B cell (primary cell): ENCODE results near the gene GAREM1. TPM values are rescaled to one million over a fixed set of nuclear protein-coding genes. Genes with fewer than 3 reads are reported as not detected.

ENCODE experiments used
- ATAC-seq: fragments of 200-7000 bp; cut with Tn5 transposase; one replicate; pipeline ENCODE4 v1.10.0; 2021; ENCODE audit warnings: low read depth, mild to moderate bottlenecking, moderate number of reproducible peaks, moderate library complexity
- CTCF ChIA-PET: fragments of 350-600 bp; sonication (Branson Sonifier 250); formaldehyde crosslinking; loops from one replicate; lab custom pipeline; 2021; ENCODE audit warnings: antibody characterized with exemption, inconsistent platforms; lab: Charles Lee
- POLR2A ChIA-PET: fragments of 350-600 bp; sonication (Branson Sonifier 250); formaldehyde crosslinking; loops from one replicate; lab custom pipeline; 2021; ENCODE audit warnings: antibody characterized with exemption; lab: Charles Lee
- DNase-seq: peaks from one replicate; pipeline ENCODE4 v3.0.0; 2013
- H2AFZ ChIP-seq: 2 replicates; pipeline ENCODE4 v1.6.1; 2012; ENCODE audit warnings: mild to moderate bottlenecking, low read depth, low read length; ENCODE audit not compliant: insufficient read depth, poor library complexity, severe bottlenecking
- H3K27ac ChIP-seq, 2 donors: 1 replicate in 1 of 2; 2 replicates in 1 of 2; pipeline ENCODE4 v1.5.1; 2012 to 2013; ENCODE audit warnings: low read length in 2 of 2, mild to moderate bottlenecking in 2 of 2, moderate library complexity in 1 of 2
- H3K27me3 ChIP-seq, 4 experiments: fragments of 200-600 bp in 1 of 4; sonication (generic) in 1 of 4; replicated peaks in 1 of 4; 1 replicate in 2 of 4; 2 replicates in 2 of 4; pipeline versions ENCODE4 v1.6.1 to v1.7.0; 2013 to 2016; ENCODE audit warnings: low read length in 3 of 4, mild to moderate bottlenecking in 2 of 4, mixed read lengths in 1 of 4, moderate library complexity in 1 of 4; ENCODE audit not compliant: insufficient read depth in 4 of 4, control insufficient read depth in 3 of 4; ENCODE audit errors: control extremely low read depth in 1 of 4
- H3K36me3 ChIP-seq, 2 experiments: replicated peaks in 1 of 2; 1 replicate in 1 of 2; 2 replicates in 1 of 2; pipeline versions ENCODE4 v1.6.1 to v1.7.1; 2013; ENCODE audit warnings: low read length in 1 of 2; ENCODE audit not compliant: insufficient read depth in 2 of 2, control insufficient read depth in 1 of 2; ENCODE audit errors: control extremely low read depth in 1 of 2, extremely low read depth in 1 of 2
- H3K4me1 ChIP-seq, 2 donors: fragments of 200-600 bp in 1 of 2; sonication (generic) in 1 of 2; 1 replicate in 1 of 2; 2 replicates in 1 of 2; pipeline versions ENCODE4 v1.5.1 to v1.6.1; 2013 to 2017; ENCODE audit warnings: low read length in 2 of 2; ENCODE audit not compliant: control insufficient read depth in 2 of 2, insufficient read depth in 2 of 2
- H3K4me2 ChIP-seq: replicated peaks from 2 replicates; pipeline ENCODE3; 2012; ENCODE audit warnings: mild to moderate bottlenecking, low read depth, low read length; ENCODE audit not compliant: poor library complexity, severe bottlenecking
- H3K4me3 ChIP-seq, 5 experiments: fragments of 200-600 bp in 1 of 5; sonication (generic) in 1 of 5; 1 replicate in 3 of 5; 2 replicates in 2 of 5; pipeline versions ENCODE4 v1.5.1 to v1.7.0; 2011 to 2016; ENCODE audit warnings: low read length in 4 of 5, mild to moderate bottlenecking in 4 of 5, low read depth in 2 of 5, control low read depth in 1 of 5, moderate library complexity in 1 of 5; ENCODE audit not compliant: insufficient read depth in 1 of 5; ENCODE audit errors: control extremely low read depth in 1 of 5, extremely low read depth in 1 of 5
- H3K79me2 ChIP-seq: fragments of 200-600 bp; sonication (generic); one replicate; pipeline ENCODE4 v1.6.0; 2016; ENCODE audit warnings: low read length; ENCODE audit not compliant: control insufficient read depth, insufficient read depth
- H3K9ac ChIP-seq: fragments of 200-600 bp; sonication (generic); 2 replicates; pipeline ENCODE4 v1.6.1; 2017; ENCODE audit warnings: mild to moderate bottlenecking, low read length, moderate library complexity
- H3K9me3 ChIP-seq, 3 donors: one replicate each; pipeline versions ENCODE4 v1.6.1 to v1.7.1; 2013; ENCODE audit warnings: low read length in 2 of 3; ENCODE audit not compliant: control insufficient read depth in 2 of 3, insufficient read depth in 1 of 3; ENCODE audit errors: control extremely low read depth in 1 of 3
- H4K20me1 ChIP-seq: 2 replicates; pipeline ENCODE4 v1.6.0; 2012; ENCODE audit warnings: mild to moderate bottlenecking, low read length; ENCODE audit not compliant: insufficient read depth, control insufficient read depth, poor library complexity, severe bottlenecking
- H3K27ac Mint-ChIP-seq: one replicate; pipeline ENCODE4 v1.8.0; 2021; ENCODE audit warnings: mixed read lengths
- H3K27me3 Mint-ChIP-seq: one replicate; pipeline ENCODE4 v1.8.0; 2021; ENCODE audit warnings: mixed read lengths
- H3K4me1 Mint-ChIP-seq: one replicate; pipeline ENCODE4 v1.8.0; 2021; ENCODE audit warnings: mixed read lengths
- H3K4me3 Mint-ChIP-seq: one replicate; pipeline ENCODE4 v1.8.0; 2021; ENCODE audit warnings: mixed read lengths
- H3K9me3 Mint-ChIP-seq: one replicate; pipeline ENCODE4 v1.8.0; 2022; ENCODE audit warnings: mixed read lengths; ENCODE audit not compliant: insufficient read depth
- EZH2 ChIP-seq: IDR thresholded peaks from 2 replicates; pipeline ENCODE4 v1.6.1; 2012; ENCODE audit warnings: borderline replicate concordance, low read depth, mild to moderate bottlenecking, moderate library complexity, low read length; ENCODE audit not compliant: insufficient read depth, poor library complexity, severe bottlenecking
- WGBS: methylation state at CpG from one replicate; pipeline ENCODE4 v1.1.5; 2013; ENCODE audit warnings: missing lambda C conversion rate; ENCODE audit not compliant: insufficient coverage; 5-methylcytosine and 5-hydroxymethylcytosine counted together
- intact Hi-C: fragments of 100-400 bp; cut with micrococcal nuclease; formaldehyde crosslinking; loops from one replicate; pipeline ENCODE4 v1.10.0; 2022
- polyA plus RNA-seq: library from polyadenylated mRNA; depleted of rRNA; stranded (reverse); fragments of >200 nt; gene quantifications from 2 replicates; pipeline ENCODE4 v1.2.3, GENCODE V29; 2012
- total RNA-seq, 2 donors: library from RNA; stranded (reverse); fragments of 120-200 nt in 1 of 2; gene quantifications; 1 replicate in 1 of 2; 2 replicates in 1 of 2; pipeline versions ENCODE4 v1.2.3 to v1.2.4, GENCODE V29; 2013 to 2022
- TF ChIP-seq, protein P1 (sequence below): fragments of 200-600 bp; IDR thresholded peaks from one replicate; pipeline ENCODE4 v1.8.0; 2022; ENCODE audit warnings: antibody characterized with exemption, mild to moderate bottlenecking

GAREM1 gene
- total and polyA plus RNA-seq, 2 donors (not counting 1 experiment from before 2014, with no cell fraction given), result not detected

DNA sequence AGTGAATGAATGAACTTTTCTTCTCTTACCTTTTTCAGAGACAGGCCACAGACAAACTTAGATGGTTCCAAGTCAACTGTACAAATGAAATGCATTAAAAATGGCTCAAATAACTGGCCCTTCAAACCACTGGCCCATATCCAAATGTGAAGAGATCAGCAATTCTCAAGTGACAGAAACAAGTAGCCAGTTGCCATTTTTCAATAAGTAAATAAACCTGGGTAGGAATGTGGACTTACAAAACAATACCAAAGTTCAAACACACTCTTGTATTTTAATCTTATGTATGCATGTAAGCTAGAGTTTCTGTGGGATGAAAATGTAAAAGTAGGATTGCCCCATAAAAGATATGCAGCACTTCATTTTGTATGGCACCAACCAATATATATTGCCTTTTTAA, 151.6 kb downstream of the GAREM1 start:
- TF ChIP-seq, protein P1, sequence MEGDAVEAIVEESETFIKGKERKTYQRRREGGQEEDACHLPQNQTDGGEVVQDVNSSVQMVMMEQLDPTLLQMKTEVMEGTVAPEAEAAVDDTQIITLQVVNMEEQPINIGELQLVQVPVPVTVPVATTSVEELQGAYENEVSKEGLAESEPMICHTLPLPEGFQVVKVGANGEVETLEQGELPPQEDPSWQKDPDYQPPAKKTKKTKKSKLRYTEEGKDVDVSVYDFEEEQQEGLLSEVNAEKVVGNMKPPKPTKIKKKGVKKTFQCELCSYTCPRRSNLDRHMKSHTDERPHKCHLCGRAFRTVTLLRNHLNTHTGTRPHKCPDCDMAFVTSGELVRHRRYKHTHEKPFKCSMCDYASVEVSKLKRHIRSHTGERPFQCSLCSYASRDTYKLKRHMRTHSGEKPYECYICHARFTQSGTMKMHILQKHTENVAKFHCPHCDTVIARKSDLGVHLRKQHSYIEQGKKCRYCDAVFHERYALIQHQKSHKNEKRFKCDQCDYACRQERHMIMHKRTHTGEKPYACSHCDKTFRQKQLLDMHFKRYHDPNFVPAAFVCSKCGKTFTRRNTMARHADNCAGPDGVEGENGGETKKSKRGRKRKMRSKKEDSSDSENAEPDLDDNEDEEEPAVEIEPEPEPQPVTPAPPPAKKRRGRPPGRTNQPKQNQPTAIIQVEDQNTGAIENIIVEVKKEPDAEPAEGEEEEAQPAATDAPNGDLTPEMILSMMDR, result no peak
- TF ChIP-seq EZH2, result no peak
- POLR2A ChIA-PET, result no interaction called here
- peaks cover 4% of the 10 kb centered on the region for H3K27me3 Mint-ChIP-seq
- Histone ChIP-seq H3K9ac (no peak overlapping the region), H3K4me2 (no peak overlapping the region), H3K4me1 (no peaks in the 10 kb centered on the region), H3K79me2 (no peaks in the 10 kb centered on the region), H3K9me3 (no peaks in the 10 kb centered on the region), H3K27me3 (no peaks in the 10 kb centered on the region), H4K20me1 (no peaks in the 10 kb centered on the region), H3K36me3 (no peaks in the 10 kb centered on the region), H3K4me3 (no peak overlapping the region), H3K27ac (no peak overlapping the region), H2AFZ (no peak overlapping the region)
- CTCF ChIA-PET, result no interaction called here
- no peaks in the 10 kb centered on the region for H3K9me3 Mint-ChIP-seq
- no peaks in the 10 kb centered on the region for H3K4me1 Mint-ChIP-seq
- no peak overlapping the region for H3K27ac Mint-ChIP-seq
- intact Hi-C loops, result no loop called here
- DNase-seq (no peak), ATAC-seq (no peak)
- no peak overlapping the region for H3K4me3 Mint-ChIP-seq

DNA sequence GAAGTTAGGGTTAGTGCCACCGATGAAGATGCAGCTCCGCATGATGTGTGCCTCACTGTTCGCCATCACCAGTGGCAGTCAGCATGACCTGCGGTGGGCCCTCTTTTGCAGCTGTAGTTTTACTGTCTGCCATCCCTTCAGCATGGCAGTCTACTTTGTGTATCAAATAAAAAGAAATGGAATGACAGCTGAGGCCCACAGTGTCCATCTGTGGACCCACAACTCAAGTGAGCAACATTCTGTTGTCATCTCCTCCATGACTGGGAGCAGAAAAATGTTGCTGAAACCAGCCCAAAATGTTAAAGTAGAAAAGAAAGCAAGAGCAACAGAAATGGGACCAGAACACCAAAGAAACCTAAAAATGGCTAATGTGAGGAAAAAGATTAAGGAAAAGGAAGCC, 152.1 kb downstream of the GAREM1 start:
- ATAC-seq (no peak), DNase-seq (no peak)
- CTCF ChIA-PET, result no interaction called here
- no peaks in the 10 kb centered on the region for H3K9me3 ChIP-seq
- H3K79me2 ChIP-seq, result no peaks in the 10 kb centered on the region
- H3K27me3 ChIP-seq, result no peaks in the 10 kb centered on the region
- H2AFZ ChIP-seq, result no peak overlapping the region
- 95% methylated on average over 4 of the region's 4 CpGs for WGBS
- H4K20me1 ChIP-seq, result no peaks in the 10 kb centered on the region
- H3K9me3 Mint-ChIP-seq, result no peaks in the 10 kb centered on the region
- H3K4me1 ChIP-seq, result no peaks in the 10 kb centered on the region
- H3K27me3 Mint-ChIP-seq, result peaks cover 4% of the 10 kb centered on the region
- H3K9ac ChIP-seq, result no peak overlapping the region
- H3K27ac ChIP-seq, result no peak overlapping the region
- intact Hi-C loops, result no loop called here
- H3K4me2 ChIP-seq, result no peak overlapping the region
- H3K4me3 Mint-ChIP-seq, result no peak overlapping the region
- no peak overlapping the region for H3K4me3 ChIP-seq
- no peaks in the 10 kb centered on the region for H3K4me1 Mint-ChIP-seq
- POLR2A ChIA-PET, result no interaction called here
- no peak overlapping the region for H3K27ac Mint-ChIP-seq
- TF ChIP-seq, protein P1, result no peak
- no peak for TF ChIP-seq EZH2
- H3K36me3 ChIP-seq, result no peaks in the 10 kb centered on the region
